Uterus (tissue), 2 donors: ENCODE data around the gene SPINT1.

Source experiments
- POLR2A ChIP-seq, 2 donors: fragments of 450-650 bp; IDR thresholded peaks; one replicate each; pipeline ENCODE4 v1.6.1; 2016; ENCODE audit warnings: antibody characterized with exemption in 2 of 2, mild to moderate bottlenecking in 1 of 2, moderate library complexity in 1 of 2
- TF ChIP-seq, protein P1 (sequence below), 4 experiments: fragments of 200-600 bp in 2 of 4; fragments of 450-650 bp in 2 of 4; sonication (generic) in 2 of 4; IDR thresholded peaks; one replicate each; pipeline ENCODE4 v1.5.1; 2016 to 2019; ENCODE audit warnings: antibody characterized with exemption in 4 of 4, mild to moderate bottlenecking in 2 of 4, moderate library complexity in 1 of 4

- TF ChIP-seq, protein P1, sequence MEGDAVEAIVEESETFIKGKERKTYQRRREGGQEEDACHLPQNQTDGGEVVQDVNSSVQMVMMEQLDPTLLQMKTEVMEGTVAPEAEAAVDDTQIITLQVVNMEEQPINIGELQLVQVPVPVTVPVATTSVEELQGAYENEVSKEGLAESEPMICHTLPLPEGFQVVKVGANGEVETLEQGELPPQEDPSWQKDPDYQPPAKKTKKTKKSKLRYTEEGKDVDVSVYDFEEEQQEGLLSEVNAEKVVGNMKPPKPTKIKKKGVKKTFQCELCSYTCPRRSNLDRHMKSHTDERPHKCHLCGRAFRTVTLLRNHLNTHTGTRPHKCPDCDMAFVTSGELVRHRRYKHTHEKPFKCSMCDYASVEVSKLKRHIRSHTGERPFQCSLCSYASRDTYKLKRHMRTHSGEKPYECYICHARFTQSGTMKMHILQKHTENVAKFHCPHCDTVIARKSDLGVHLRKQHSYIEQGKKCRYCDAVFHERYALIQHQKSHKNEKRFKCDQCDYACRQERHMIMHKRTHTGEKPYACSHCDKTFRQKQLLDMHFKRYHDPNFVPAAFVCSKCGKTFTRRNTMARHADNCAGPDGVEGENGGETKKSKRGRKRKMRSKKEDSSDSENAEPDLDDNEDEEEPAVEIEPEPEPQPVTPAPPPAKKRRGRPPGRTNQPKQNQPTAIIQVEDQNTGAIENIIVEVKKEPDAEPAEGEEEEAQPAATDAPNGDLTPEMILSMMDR (IDR thresholded peaks at IDR 0.05): no peak
- TF ChIP-seq POLR2A (IDR thresholded peaks at IDR 0.05): no peak
Measured at GRCh38 chr15:40825661-40826422, 18.0 kb upstream of the SPINT1 start.
